ENCODE results near the gene RXRA.

GRCh38 chr9:134463280-134463679, 137.0 kb downstream of the RXRA start:
- TF ChIP-seq FOS (IDR thresholded peaks at IDR 0.05; ENCODE audit: low read depth, low read length) (no peak), POLR2A (IDR thresholded peaks at IDR 0.05; ENCODE audit: low read depth, low read length) (no peak), CTCF (conservative IDR thresholded peaks at IDR 0.05; ENCODE audit: low read depth, low read length) (no peak), MXI1 (IDR thresholded peaks at IDR 0.05; ENCODE audit: borderline replicate concordance, low read depth, low read length) (no peak), SMC3 (IDR thresholded peaks at IDR 0.05; ENCODE audit: low read depth, low read length) (no peak), RFX5 (IDR thresholded peaks at IDR 0.05; ENCODE audit: low read depth, low read length) (no peak), BHLHE40 (IDR thresholded peaks at IDR 0.05; ENCODE audit: low read depth, low read length) (no peak), CHD1 (IDR thresholded peaks at IDR 0.05; ENCODE audit: low read depth, low read length) (no peak), NFE2L2 (IDR thresholded peaks at IDR 0.05; ENCODE audit: low read depth, low read length) (no peak), USF2 (IDR thresholded peaks at IDR 0.05; ENCODE audit: low read depth, low read length) (no peak), CEBPB (IDR thresholded peaks at IDR 0.05; ENCODE audit: low read depth, low read length) (no peak), RCOR1 (IDR thresholded peaks at IDR 0.05; ENCODE audit: insufficient replicate concordance, low read length) (no peak), MAFK (IDR thresholded peaks at IDR 0.05; ENCODE audit: low read depth, low read length) (no peak), MAZ (IDR thresholded peaks at IDR 0.05; ENCODE audit: borderline replicate concordance, low read depth, low read length) (no peak)
